ENCODE data around the gene OR51G2.

OR51G2 gene

GRCh38 chr11:4881188-4881587, 38.0 kb downstream of the OR51G2 start:
- Histone ChIP-seq H3K4me1 (ENCODE audit: control insufficient read depth in 1 of 2, insufficient read depth in 2 of 2, low read length in 2 of 2) (peaks cover 0 to 3% of the 10 kb centered on the region in 2 experiments), H3K4ac (ENCODE audit: low read depth, low read length) (no peak overlapping the region), H2AK5ac (ENCODE audit: low read length) (no peak overlapping the region), H4K8ac (ENCODE audit: low read depth, low read length) (no peak overlapping the region), H3K4me3 (ENCODE audit: low read depth, low read length) (no peak overlapping the region), H3K27ac (ENCODE audit: low read depth, low read length) (no peak overlapping the region), H3K23ac (ENCODE audit: low read length) (no peak overlapping the region), H4K12ac (ENCODE audit: low read depth, low read length) (no peak overlapping the region), H4K91ac (ENCODE audit: low read depth, low read length) (no peak overlapping the region), H2AFZ (ENCODE audit: insufficient read depth, low read length, poor library complexity) (no peak overlapping the region), H3K18ac (ENCODE audit: low read length) (no peak overlapping the region), H3K79me1 (ENCODE audit: low read length) (no peaks in the 10 kb centered on the region), H3K4me2 (ENCODE audit: low read length) (no peak overlapping the region), H2BK12ac (ENCODE audit: low read length) (no peak overlapping the region), H3K9ac (ENCODE audit: low read length) (no peak overlapping the region), H3K14ac (ENCODE audit: low read length) (no peak overlapping the region), H3K36me3 (ENCODE audit: control insufficient read depth in 1 of 2, insufficient read depth in 2 of 2, low read length in 2 of 2) (no peaks in the 10 kb centered on the region), H3K27me3 (ENCODE audit: insufficient read depth, low read length) (no peaks in the 10 kb centered on the region), H3K79me2 (ENCODE audit: control insufficient read depth, insufficient read depth, low read length, poor library complexity) (no peaks in the 10 kb centered on the region), H3K9me3 (ENCODE audit: insufficient read depth, low read depth, low read length) (no peaks in the 10 kb centered on the region), H2BK5ac (ENCODE audit: low read depth, low read length, poor library complexity) (no peak overlapping the region), H2BK120ac (ENCODE audit: insufficient read depth, low read length, poor library complexity) (no peak overlapping the region)
- no peak for DNase-seq
- WGBS (ENCODE audit: extremely low coverage, insufficient coverage, insufficient read length) = no CpG with 5 or more reads among the region's 4 CpGs

- no peak overlapping the region for H3K14ac ChIP-seq (ENCODE audit: low read length)
- no peaks in the 10 kb centered on the region for H3K79me1 ChIP-seq (ENCODE audit: low read length)
- H2BK12ac ChIP-seq (ENCODE audit: low read length) = no peak overlapping the region
- no peak overlapping the region for H3K23ac ChIP-seq (ENCODE audit: low read length)
- WGBS (ENCODE audit: extremely low coverage, insufficient coverage, insufficient read length) = no CpG with 5 or more reads among the region's 1 CpG
- no peak overlapping the region for H4K91ac ChIP-seq (ENCODE audit: low read depth, low read length)
- no peak overlapping the region for H3K4ac ChIP-seq (ENCODE audit: low read depth, low read length)
- H4K12ac ChIP-seq (ENCODE audit: low read depth, low read length) = no peak overlapping the region
- no peak overlapping the region for H4K8ac ChIP-seq (ENCODE audit: low read depth, low read length)
- no peak overlapping the region for H3K4me2 ChIP-seq (ENCODE audit: low read length)
- H3K9me3 ChIP-seq (ENCODE audit: insufficient read depth, low read depth, low read length) = no peaks in the 10 kb centered on the region
- no peak overlapping the region for H3K4me3 ChIP-seq (ENCODE audit: low read depth, low read length)
- H3K18ac ChIP-seq (ENCODE audit: low read length) = no peak overlapping the region
- no peak overlapping the region for H2AK5ac ChIP-seq (ENCODE audit: low read length)
- no peak for DNase-seq
- H3K9ac ChIP-seq (ENCODE audit: low read length) = no peak overlapping the region
- H2BK120ac ChIP-seq (ENCODE audit: insufficient read depth, low read length, poor library complexity) = no peak overlapping the region
- no peak overlapping the region for H3K27ac ChIP-seq (ENCODE audit: low read depth, low read length)
- H3K4me1 ChIP-seq (ENCODE audit: control insufficient read depth in 1 of 2, insufficient read depth in 2 of 2, low read length in 2 of 2) = no peaks in the 10 kb centered on the region
- H3K27me3 ChIP-seq (ENCODE audit: insufficient read depth, low read length) = no peaks in the 10 kb centered on the region
- no peaks in the 10 kb centered on the region for H3K36me3 ChIP-seq (ENCODE audit: control insufficient read depth in 1 of 2, insufficient read depth in 2 of 2, low read length in 2 of 2)
- H2AFZ ChIP-seq (ENCODE audit: insufficient read depth, low read length, poor library complexity) = no peak overlapping the region
- H3K79me2 ChIP-seq (ENCODE audit: control insufficient read depth, insufficient read depth, low read length, poor library complexity) = no peaks in the 10 kb centered on the region
- no peak overlapping the region for H2BK5ac ChIP-seq (ENCODE audit: low read depth, low read length, poor library complexity)
Observed at GRCh38 chr11:4865855-4866254, 53.3 kb downstream of the OR51G2 start.

- H2BK12ac ChIP-seq (ENCODE audit: low read length) = no peak overlapping the region
- H3K36me3 ChIP-seq (ENCODE audit: control insufficient read depth in 1 of 2, insufficient read depth in 2 of 2, low read length in 2 of 2) = no peaks in the 10 kb centered on the region
- H3K4ac ChIP-seq (ENCODE audit: low read depth, low read length) = no peak overlapping the region
- no peak overlapping the region for H2BK120ac ChIP-seq (ENCODE audit: insufficient read depth, low read length, poor library complexity)
- no peak overlapping the region for H4K8ac ChIP-seq (ENCODE audit: low read depth, low read length)
- H2AFZ ChIP-seq (ENCODE audit: insufficient read depth, low read length, poor library complexity) = no peak overlapping the region
- no peak overlapping the region for H3K27ac ChIP-seq (ENCODE audit: low read depth, low read length)
- no peak overlapping the region for H3K4me2 ChIP-seq (ENCODE audit: low read length)
- no peak overlapping the region for H3K9ac ChIP-seq (ENCODE audit: low read length)
- no peak overlapping the region for H2BK5ac ChIP-seq (ENCODE audit: low read depth, low read length, poor library complexity)
- H3K27me3 ChIP-seq (ENCODE audit: insufficient read depth, low read length) = no peaks in the 10 kb centered on the region
- H3K9me3 ChIP-seq (ENCODE audit: insufficient read depth, low read depth, low read length) = no peaks in the 10 kb centered on the region
- H3K23ac ChIP-seq (ENCODE audit: low read length) = no peak overlapping the region
- no peak overlapping the region for H4K12ac ChIP-seq (ENCODE audit: low read depth, low read length)
- H3K14ac ChIP-seq (ENCODE audit: low read length) = no peak overlapping the region
- no peak overlapping the region for H4K91ac ChIP-seq (ENCODE audit: low read depth, low read length)
- no peak overlapping the region for H2AK5ac ChIP-seq (ENCODE audit: low read length)
- no CpG with 5 or more reads among the region's 4 CpGs for WGBS (ENCODE audit: extremely low coverage, insufficient coverage, insufficient read length)
- no peak for DNase-seq
- no peak overlapping the region for H3K18ac ChIP-seq (ENCODE audit: low read length)
- no peak overlapping the region for H3K4me3 ChIP-seq (ENCODE audit: low read depth, low read length)
- no peaks in the 10 kb centered on the region for H3K79me2 ChIP-seq (ENCODE audit: control insufficient read depth, insufficient read depth, low read length, poor library complexity)
- no peaks in the 10 kb centered on the region for H3K79me1 ChIP-seq (ENCODE audit: low read length)
- H3K4me1 ChIP-seq (ENCODE audit: control insufficient read depth in 1 of 2, insufficient read depth in 2 of 2, low read length in 2 of 2) = no peaks in the 10 kb centered on the region
Observed at GRCh38 chr11:4863876-4864275, 55.3 kb downstream of the OR51G2 start.

Measured in trophoblast cell (in vitro differentiated cells and primary cell).